Activated CD4-positive, alpha-beta T cell treated with anti-CD3 and anti-CD28 coated beads, Interleukin-2, amount 50 U/mL, for 4 hours (primary cell): ENCODE results near the gene ELP6.
A peak's percentile ranks its signal among the peaks of the same experiment; 100 is the strongest.

Experiments
- DNase-seq, 2 experiments: peaks; one replicate each; pipeline ENCODE4 v3.0.0-alpha.2; 2020

ELP6 gene

DNA sequence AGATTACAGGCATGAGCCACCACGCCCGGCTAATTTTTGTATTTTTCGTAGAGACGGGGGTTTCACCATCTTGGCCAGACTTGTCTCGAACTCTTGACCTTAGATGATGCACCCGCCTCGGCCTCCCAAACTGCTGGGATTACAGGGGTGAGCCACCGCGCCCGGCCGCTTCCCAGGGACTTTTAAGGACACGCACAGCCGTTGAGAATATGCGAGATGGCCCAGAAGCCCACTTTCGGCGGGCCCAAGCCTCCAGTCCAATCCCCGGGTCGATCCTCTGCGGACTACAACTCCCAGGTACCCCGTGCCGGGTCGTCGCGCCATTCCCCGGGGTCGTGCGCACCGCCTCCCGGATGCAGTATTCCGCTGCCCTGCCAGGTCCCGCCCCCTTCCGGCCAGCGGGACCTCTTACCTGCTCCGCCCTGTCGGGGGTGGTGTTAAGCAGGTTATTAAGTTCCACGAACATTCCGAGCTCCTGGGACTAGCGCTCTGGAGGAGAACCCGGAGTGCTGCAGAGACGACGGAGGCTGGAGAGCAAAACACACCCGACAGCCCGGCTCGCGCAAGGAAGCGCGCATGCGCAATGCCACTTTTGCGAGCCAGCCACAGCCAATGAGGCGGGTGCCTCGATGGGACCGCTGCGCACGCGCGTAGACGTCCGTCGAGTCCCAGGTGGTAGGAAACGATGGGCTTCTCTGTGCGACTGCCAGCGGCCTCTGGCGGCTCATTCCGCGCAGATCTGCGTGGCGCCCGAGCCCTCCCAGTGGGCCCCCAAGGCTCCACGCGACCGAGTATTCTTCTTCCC lies at the start of gene ELP6:
Gene ELP6, minus strand, starts transcription at position 588 of the 805 bp plus-strand sequence. Its CDS starts 122 bp downstream, at position 466.
- peak; percentile 94 to 96 for DNase-seq

DNA sequence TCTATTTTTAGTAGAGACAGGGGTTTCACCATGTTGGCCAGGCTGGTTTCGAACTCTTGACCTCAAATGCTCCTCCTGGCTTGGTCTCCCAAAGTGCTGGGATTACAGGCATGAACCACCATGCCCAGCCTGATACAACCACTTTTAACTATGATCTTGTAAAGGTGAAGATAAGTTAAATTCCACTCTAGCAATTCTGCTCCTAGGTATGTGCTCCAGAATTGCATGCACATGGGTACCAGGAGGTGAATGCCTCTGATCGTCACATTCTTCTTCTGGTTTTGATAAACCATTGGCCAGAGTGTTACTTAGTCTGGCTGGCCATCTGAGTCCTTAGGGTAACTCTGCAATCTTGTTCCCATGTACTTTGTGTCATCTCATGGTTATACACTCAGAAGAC lies 42.8 kb upstream of the ELP6 start:
- DNase-seq: no peak

- DNase-seq: no peak
Measured at GRCh38 chr3:47554335-47554734, 40.8 kb upstream of the ELP6 start.

- DNase-seq: no peak
Measured at GRCh38 chr3:47553407-47553806, 39.9 kb upstream of the ELP6 start.

- DNase-seq: no peak
Measured at GRCh38 chr3:47542471-47543173, 29.1 kb upstream of the ELP6 start.

DNA sequence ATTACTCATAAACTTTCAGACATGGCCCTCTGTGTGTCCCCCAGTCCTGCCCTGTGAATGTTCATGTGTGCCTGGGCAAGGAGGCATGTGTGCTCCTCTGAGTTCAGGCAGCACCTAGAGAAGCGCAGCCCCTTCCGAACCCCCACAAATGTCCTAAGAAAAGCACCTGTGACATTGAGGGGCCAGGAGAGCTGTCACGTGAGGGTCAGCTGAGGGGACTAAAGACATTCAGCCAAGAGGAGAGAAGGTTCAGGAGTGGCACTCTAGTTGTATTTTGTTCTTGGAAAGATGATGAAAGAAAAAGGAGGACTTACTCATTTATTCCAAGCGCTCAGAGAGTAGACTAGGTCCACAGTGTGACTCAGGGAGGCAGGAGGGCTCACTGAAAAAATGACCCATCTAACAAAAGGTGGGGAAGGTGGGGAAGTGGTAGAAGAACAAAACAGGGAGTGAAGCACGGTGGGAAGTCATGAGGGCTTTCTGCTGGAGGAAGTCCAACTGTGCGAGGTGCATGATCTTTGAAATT lies 28.1 kb upstream of the ELP6 start:
- no peak for DNase-seq

DNA sequence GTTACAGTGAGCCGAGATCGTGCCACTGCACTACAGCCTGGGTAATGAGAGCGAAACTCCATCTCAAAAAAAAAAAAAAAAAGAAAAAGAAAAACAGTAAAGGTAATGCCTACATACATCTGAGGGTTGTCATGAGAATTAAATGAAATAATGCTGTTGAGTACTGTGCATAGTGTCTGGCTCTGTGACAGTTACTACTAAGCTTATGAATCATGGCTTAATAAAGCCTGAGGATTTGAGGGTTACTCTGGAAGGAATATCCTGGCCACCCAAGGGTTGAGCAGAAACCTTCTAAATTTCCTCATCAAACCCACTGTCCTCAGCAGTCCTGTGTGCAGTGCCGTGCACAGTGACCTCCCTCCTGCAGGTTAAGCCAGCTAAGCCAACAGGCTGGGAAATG lies 26.8 kb upstream of the ELP6 start:
- no peak for DNase-seq

DNA sequence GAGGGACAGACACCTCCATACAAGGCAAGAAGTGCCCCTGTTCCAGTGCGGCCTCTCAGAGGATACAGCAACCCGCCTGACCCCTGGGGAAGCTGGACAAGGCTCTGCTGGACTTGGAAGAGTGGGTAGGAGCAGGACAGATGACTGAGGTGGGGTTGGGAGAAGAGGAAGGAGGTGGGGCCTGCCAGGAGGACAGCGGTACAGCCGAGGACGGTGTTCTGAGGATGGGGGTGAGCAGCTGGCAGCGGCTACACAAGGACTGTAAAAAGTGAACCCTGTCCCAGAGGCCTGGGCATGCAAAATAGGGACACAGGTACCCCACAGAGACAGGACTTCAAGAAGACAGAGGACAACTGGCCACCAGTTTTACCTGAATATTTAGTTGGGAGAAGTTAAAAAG lies 23.5 kb upstream of the ELP6 start:
- DNase-seq: no peak

- DNase-seq: no peak
Measured at GRCh38 chr3:47536221-47536891, 22.8 kb upstream of the ELP6 start.

GRCh38 chr3:47533996-47534454 lies 20.5 kb upstream of the ELP6 start:
- no peak for DNase-seq

DNA sequence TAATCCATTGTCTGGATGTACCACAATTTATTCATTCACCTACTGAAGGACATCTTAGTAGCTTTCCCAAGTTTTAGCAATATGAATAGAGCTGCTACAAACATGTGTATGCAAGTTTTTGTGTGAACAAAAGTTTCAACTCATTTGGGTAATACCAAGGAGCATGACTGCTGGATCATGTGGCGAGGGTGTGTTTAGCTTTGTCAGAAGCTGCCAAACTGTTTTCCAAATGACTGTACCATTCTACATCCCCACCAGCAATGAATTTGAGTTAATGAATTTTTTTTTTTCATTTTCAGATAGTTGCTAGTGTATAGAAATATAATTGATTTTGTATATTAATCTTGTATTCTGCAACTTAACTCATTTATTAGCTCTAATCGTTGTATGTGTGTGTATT lies 20.0 kb upstream of the ELP6 start:
- no peak for DNase-seq

GRCh38 chr3:47527952-47528725 lies 14.6 kb upstream of the ELP6 start:
- DNase-seq: no peak

GRCh38 chr3:47525617-47526016 lies 12.1 kb upstream of the ELP6 start:
- no peak for DNase-seq

DNA sequence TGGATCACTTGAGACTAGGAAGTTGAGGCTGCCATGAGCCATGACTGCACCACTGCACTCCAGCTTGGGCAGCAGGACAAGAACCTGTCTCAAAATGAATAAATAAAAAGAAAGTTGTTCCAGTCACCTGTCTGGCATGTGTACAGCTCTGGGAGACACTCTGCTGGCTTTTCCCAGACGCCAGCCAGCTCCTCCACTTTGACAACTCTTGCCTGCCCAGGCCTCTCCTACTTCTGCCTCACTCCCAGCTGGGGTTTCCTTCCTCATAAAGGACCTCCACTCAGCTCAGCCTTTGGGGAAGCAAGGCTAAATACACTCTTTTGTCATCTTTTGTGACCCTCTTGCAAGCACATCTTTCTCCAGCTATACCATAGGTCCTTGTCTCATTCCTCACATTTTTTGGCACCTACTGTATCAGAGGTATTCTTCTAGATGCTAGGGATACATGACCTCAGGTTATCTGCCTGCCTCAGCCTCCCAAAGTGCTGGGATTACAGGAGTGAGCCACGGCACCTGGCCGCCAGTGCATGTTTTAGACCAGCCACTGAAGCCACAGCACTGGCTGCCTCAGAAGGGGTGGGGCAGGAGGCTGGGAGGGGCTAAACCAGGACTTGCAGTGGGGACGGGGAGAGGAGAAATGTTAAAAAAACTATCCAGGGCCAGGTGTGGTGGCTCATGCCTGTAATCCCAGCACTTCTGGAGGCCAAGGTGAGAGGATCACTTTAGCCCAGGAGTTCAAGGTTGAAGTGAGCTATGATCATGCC lies 10.0 kb upstream of the ELP6 start:
- no peak for DNase-seq

GRCh38 chr3:47522082-47522987 lies 8.8 kb upstream of the ELP6 start:
- DNase-seq: peak; percentile 61 to 63

DNA sequence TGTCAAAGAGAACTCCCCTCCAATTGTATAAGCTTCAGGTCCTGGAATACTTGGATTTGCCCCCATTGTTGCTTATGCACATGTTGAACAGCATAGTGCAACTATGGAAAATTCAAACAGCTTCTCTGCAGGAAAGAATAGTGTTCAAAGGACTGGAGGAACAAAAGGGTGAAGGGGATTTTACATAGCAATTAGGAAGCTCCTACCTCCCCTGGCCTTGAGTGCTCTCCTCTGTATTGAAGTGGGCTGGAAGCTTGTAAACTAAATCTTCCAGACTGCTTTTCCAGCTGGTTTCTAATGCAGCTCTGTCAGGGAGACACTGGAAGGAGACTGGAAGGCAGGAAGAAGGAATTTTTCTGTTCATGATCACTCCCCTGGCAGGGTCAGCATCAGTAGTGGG lies 7.2 kb upstream of the ELP6 start:
- no peak for DNase-seq

DNA sequence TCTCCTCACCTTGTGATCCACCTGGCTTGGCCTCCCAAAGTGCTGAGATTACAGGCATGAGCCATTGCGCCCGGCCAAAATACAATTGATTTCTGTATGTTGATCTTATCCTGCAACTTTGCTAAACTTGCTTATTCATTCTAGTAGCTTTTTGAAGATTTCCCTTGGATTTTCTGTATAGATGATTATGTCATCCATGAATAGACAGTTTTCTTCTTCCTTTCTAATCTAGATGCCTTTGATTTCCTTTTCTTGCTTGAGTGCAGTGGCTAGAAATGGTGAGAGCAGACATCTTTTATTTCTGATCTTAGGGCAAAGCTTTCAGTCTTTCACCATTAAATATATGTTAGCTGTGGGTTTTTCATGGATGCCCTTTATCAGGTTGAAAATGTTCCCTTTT lies 4.4 kb upstream of the ELP6 start:
- no peak for DNase-seq

DNA sequence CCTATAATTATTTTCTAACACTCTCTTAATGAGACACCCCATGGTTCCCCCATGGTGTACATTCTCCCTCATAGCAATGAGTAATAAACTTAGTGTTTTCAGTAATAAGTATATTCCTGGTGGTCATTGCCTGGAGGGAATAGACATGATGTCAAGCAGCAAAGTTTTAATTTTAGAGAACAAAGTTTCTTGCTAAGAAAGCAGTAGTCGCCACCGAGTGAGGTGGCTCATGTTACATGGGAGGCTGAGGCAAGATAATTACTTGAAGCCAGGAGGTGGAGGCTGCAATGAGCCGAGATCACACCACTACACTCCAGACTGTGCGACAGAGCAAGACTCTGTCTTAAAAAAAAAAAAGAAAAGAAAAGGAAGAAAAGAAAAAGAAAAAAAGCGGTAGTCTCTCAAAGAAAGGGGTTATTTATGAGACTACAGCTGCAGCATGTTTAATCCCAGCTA lies 2.4 kb upstream of the ELP6 start:
- no peak for DNase-seq

DNA sequence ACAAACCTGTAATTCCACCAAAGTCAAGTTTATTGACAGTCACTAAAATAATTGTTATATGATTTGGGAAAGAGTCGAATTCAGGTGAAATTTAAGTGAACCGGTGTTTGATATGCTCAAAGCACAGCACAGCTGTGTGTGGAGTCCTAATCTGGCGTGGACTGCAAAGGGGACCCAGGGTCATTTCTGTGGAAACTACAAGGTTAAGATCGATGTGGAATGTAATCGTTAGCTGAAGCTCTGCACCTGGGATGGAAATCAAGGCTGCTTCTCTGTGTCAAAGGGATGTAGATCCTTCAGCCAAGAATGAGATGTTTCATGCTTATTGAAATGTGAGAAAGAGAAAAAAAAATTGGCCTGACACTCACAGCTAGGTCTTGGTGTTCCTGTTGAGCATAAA lies 1.6 kb upstream of the ELP6 start:
- no peak for DNase-seq

DNA sequence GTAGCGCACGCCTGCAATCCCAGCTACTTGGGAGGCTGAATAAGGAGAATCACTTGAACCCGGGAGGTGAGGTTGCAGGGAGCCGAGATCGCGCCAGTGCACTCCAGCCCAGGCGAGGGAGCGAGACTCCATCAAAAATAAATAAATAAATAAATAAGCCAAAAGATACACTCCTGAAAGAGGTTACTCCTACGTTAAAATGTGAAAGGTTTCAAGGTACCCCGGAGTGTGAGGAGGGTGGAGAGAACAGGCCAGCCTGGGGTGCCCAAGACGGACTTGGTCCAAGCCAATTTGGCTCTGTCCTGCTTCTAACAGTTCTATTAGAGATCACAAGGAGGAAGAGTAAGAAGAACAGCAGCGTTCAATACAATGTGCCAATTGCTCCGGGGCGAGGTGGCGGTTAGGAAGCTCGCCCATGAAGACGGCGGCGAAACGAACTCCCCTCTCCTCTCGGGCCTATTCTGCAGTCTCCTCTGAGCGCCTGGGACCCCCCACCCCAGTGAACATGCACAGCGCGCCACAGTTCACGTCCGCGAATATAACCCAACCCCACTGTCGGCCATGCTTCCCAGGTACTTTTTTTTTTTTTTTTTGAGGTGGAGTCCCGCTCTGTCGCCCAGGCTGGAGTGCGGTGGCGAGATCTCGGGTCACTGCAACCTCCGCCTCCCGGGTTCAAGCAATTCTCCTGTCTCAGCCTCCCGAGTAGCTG lies 942 bp downstream of the ELP6 start:
- peak in 1 of 2 experiments; percentile 6 for DNase-seq
